Adrenal gland (tissue), 5 donors: ENCODE results near the gene TMEM244.

Experiments used
- POLR2A ChIP-seq, 2 donors: fragments of 450-650 bp; IDR thresholded peaks; one replicate each; pipeline ENCODE4 v1.6.1; 2017; ENCODE audit warnings: antibody characterized with exemption in 2 of 2, mild to moderate bottlenecking in 2 of 2, moderate library complexity in 1 of 2
- TF ChIP-seq, protein P1 (sequence below), 6 experiments: fragments of 450-650 bp in 4 of 6; fragments of 200-600 bp in 2 of 6; sonication (generic) in 1 of 6; IDR thresholded peaks; 1 replicate in 5 of 6; 2 replicates in 1 of 6; pipeline versions ENCODE4 v1.5.1 to v1.8.0; 2016 to 2021; ENCODE audit warnings: antibody characterized with exemption in 6 of 6, mild to moderate bottlenecking in 2 of 6, moderate library complexity in 1 of 6
- donor health status: DM: no; HTN: no; CAD: no.

DNA sequence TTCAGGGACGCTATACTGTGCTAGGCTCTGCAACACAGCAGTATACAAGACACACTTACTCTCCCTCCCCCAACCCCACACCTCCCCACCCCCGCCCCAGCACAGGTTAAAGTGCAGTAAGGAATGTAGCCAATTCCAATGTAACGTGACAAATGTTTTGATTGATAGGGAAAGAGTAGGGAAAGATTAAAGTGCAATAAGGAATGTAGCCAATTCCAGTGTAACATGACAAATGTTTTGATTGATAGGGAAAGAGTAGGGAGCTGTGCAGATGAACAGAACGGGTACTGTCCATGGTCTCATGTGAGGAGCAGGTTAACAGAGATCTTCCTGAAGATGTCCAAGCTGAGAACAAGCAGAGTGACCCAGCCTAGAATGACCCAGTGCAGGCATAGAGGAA, 69.1 kb downstream of the TMEM244 start:
- TF ChIP-seq, protein P1, sequence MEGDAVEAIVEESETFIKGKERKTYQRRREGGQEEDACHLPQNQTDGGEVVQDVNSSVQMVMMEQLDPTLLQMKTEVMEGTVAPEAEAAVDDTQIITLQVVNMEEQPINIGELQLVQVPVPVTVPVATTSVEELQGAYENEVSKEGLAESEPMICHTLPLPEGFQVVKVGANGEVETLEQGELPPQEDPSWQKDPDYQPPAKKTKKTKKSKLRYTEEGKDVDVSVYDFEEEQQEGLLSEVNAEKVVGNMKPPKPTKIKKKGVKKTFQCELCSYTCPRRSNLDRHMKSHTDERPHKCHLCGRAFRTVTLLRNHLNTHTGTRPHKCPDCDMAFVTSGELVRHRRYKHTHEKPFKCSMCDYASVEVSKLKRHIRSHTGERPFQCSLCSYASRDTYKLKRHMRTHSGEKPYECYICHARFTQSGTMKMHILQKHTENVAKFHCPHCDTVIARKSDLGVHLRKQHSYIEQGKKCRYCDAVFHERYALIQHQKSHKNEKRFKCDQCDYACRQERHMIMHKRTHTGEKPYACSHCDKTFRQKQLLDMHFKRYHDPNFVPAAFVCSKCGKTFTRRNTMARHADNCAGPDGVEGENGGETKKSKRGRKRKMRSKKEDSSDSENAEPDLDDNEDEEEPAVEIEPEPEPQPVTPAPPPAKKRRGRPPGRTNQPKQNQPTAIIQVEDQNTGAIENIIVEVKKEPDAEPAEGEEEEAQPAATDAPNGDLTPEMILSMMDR (IDR thresholded peaks at IDR 0.05) = no peak
- TF ChIP-seq POLR2A (IDR thresholded peaks at IDR 0.05) = no peak
